Kidney (tissue), 14 donors: ENCODE data around the gene WDR83. TPM values are rescaled to one million over a fixed set of nuclear protein-coding genes. Genes with fewer than 3 reads are reported as not detected.

ENCODE experiments used
- DNase-seq, 5 donors: peaks; one replicate each; pipeline ENCODE4 v3.0.0-alpha.2; 2013 to 2020
- FAIRE-seq: peaks from 2 replicates; lab custom pipeline; 2012; peaks lifted over from hg19 to GRCh38; lab: Jason Lieb, UNC
- H3K27ac ChIP-seq, 2 donors: one replicate each; pipeline ENCODE4 v1.7.0; 2013; ENCODE audit warnings: low read depth in 2 of 2, low read length in 2 of 2, inconsistent platforms in 1 of 2
- H3K27me3 ChIP-seq: one replicate; pipeline ENCODE4 v1.7.1; 2013; ENCODE audit warnings: low read length, inconsistent platforms; ENCODE audit not compliant: control insufficient read depth, insufficient read depth
- H3K36me3 ChIP-seq, 3 donors: one replicate each; pipeline versions ENCODE4 v1.7.0 to v1.7.1; 2013; ENCODE audit warnings: low read length in 3 of 3, control low read depth in 1 of 3, inconsistent platforms in 1 of 3; ENCODE audit not compliant: insufficient read depth in 3 of 3, control insufficient read depth in 2 of 3
- H3K4me1 ChIP-seq, 3 donors: one replicate each; pipeline versions ENCODE4 v1.7.0 to v1.7.1; 2013; ENCODE audit warnings: low read length in 3 of 3, inconsistent platforms in 1 of 3, low read depth in 1 of 3; ENCODE audit not compliant: control insufficient read depth in 2 of 3, insufficient read depth in 2 of 3
- H3K4me3 ChIP-seq, 3 donors: one replicate each; pipeline versions ENCODE4 v1.7.0 to v1.8.1; 2013; ENCODE audit warnings: low read length in 3 of 3, control low read depth in 1 of 3, inconsistent platforms in 1 of 3
- H3K9ac ChIP-seq, 3 donors: one replicate each; pipeline versions ENCODE4 v1.7.0 to v1.7.1; 2013; ENCODE audit warnings: low read length in 3 of 3, control low read depth in 1 of 3, inconsistent platforms in 1 of 3
- H3K9me3 ChIP-seq, 3 donors: one replicate each; pipeline versions ENCODE4 v1.7.0 to v1.7.1; 2013; ENCODE audit warnings: low read length in 3 of 3, control low read depth in 1 of 3, inconsistent platforms in 1 of 3; ENCODE audit not compliant: control insufficient read depth in 2 of 3, insufficient read depth in 1 of 3
- CTCF ChIP-seq: IDR thresholded peaks from 3 replicates; pipeline ENCODE4 v1.5.1; 2012; ENCODE audit warnings: mild to moderate bottlenecking, moderate library complexity, borderline replicate concordance; ENCODE audit not compliant: insufficient read depth; ENCODE audit errors: extremely low read depth
- intact Hi-C: fragments of 100-400 bp; cut with DNase I; formaldehyde crosslinking; loops from one replicate; pipeline ENCODE4 v1.11.1; 2022
- polyA plus RNA-seq: library from polyadenylated mRNA; stranded (reverse); fragments of 350-450 nt; fragmentation: Illumina TruSeq; extraction: RNeasy Lipid Tissue Mini Kit (QIAGEN cat#74804); gene quantifications from one replicate; pipeline ENCODE4 v1.2.3, GENCODE V29; 2014; ENCODE audit warnings: low read depth, low replicate concordance; ENCODE audit not compliant: insufficient read depth
- total RNA-seq: library from RNA; stranded (reverse); fragmentation: NEBNext Ultra II Directional; extraction: Animal tissue kit (Norgen Biotek cat#: 25700); gene quantifications from one replicate; pipeline ENCODE4 v1.2.1, GENCODE V29; 2021
- donor health status: control.
- donor health status: control.
- donor health status: control.
- donor health status: control.
- donor health status: control.
- donor health status: DM: yes; HTN: yes; CAD: no.
- donor health status: Normal renal cell carcinoma (clear cell type).

The WDR83 gene
- total and polyA plus RNA-seq, 2 donors from 2014 or later: 10.5 to 21.2 TPM

GRCh38 chr19:12685831-12686230 lies 19.2 kb downstream of the WDR83 start:
- H3K27me3 ChIP-seq: no peaks in the 10 kb centered on the region
- H3K36me3 ChIP-seq: no peaks in the 10 kb centered on the region
- H3K9ac ChIP-seq: no peak overlapping the region
- no peaks in the 10 kb centered on the region for H3K9me3 ChIP-seq
- H3K4me1 ChIP-seq: no peaks in the 10 kb centered on the region
- intact Hi-C loops: no loop called here
- no peak overlapping the region for H3K4me3 ChIP-seq
- FAIRE-seq: no peak
- DNase-seq: no peak
- no peak for TF ChIP-seq CTCF
- no peak overlapping the region for H3K27ac ChIP-seq

GRCh38 chr19:12687496-12688196 lies 21.0 kb downstream of the WDR83 start, which contains the start of gene GNG14:
Gene GNG14 (plus strand): TSS chr19:12687998. CDS start chr19:12688049, 51 bp downstream.
- Histone ChIP-seq H3K4me1 (no peaks in the 10 kb centered on the region), H3K27ac (no peak within 1 kb of the TSS), H3K9ac (no peak within 1 kb of the TSS), H3K27me3 (no peaks in the 10 kb centered on the region), H3K36me3 (peaks cover 0 to under 1% (median 0%) of the 10 kb centered on the region in 3 donors), H3K4me3 (no peak within 1 kb of the TSS), H3K9me3 (no peaks in the 10 kb centered on the region)
- FAIRE-seq (no peak), DNase-seq (no peak)
- TF ChIP-seq CTCF: no peak
- intact Hi-C loops: no loop called here

- TF ChIP-seq CTCF: no peak
- Histone ChIP-seq H3K4me1 (no peaks in the 10 kb centered on the region), H3K27ac (no peak overlapping the region), H3K4me3 (no peak overlapping the region), H3K36me3 (peaks cover 0 to 3% (median 0%) of the 10 kb centered on the region in 3 donors), H3K9me3 (no peaks in the 10 kb centered on the region), H3K9ac (no peak overlapping the region), H3K27me3 (no peaks in the 10 kb centered on the region)
- intact Hi-C loops: no loop called here
- DNase-seq (no peak), FAIRE-seq (no peak)
These were observed 22.4 kb downstream of the WDR83 start for GRCh38 chr19:12689012-12689411.
